Hepatocyte (in vitro differentiated cells): ENCODE measurements around the gene SLC12A4. TPM values are rescaled to one million over a fixed set of nuclear protein-coding genes. Genes with fewer than 3 reads are reported as not detected.

Experiments used
- DNase-seq: peaks from one replicate; pipeline ENCODE4 v3.0.0-alpha.2; 2016; ENCODE audit warnings: low spot score
- H2AFZ ChIP-seq: fragments of 200-600 bp; sonication (generic); 2 replicates; pipeline ENCODE4 v1.6.0; 2016; ENCODE audit warnings: antibody characterized with exemption, mild to moderate bottlenecking
- H3K27ac ChIP-seq: fragments of 200-600 bp; sonication (generic); 2 replicates; pipeline ENCODE4 v1.5.1; 2016; ENCODE audit warnings: mild to moderate bottlenecking
- H3K27me3 ChIP-seq: fragments of 200-600 bp; sonication (generic); 2 replicates; pipeline ENCODE4 v1.6.1; 2016
- H3K36me3 ChIP-seq: fragments of 200-600 bp; sonication (generic); replicated peaks from 2 replicates; pipeline ENCODE4 v1.5.1; 2016; ENCODE audit warnings: low read depth; ENCODE audit not compliant: insufficient read depth
- H3K4me1 ChIP-seq: fragments of 200-600 bp; sonication (generic); 2 replicates; pipeline ENCODE4 v1.5.1; 2016; ENCODE audit warnings: mild to moderate bottlenecking, moderate library complexity; ENCODE audit not compliant: insufficient read depth
- H3K4me2 ChIP-seq: fragments of 200-600 bp; sonication (generic); 2 replicates; pipeline ENCODE4 v1.6.0; 2016
- H3K4me3 ChIP-seq: fragments of 200-600 bp; sonication (generic); 2 replicates; pipeline ENCODE4 v1.5.1; 2016; ENCODE audit warnings: mild to moderate bottlenecking
- H3K79me2 ChIP-seq: fragments of 200-600 bp; sonication (generic); 2 replicates; pipeline ENCODE4 v1.6.0; 2017; ENCODE audit warnings: mild to moderate bottlenecking
- H3K9me2 ChIP-seq: fragments of 200-600 bp; sonication (generic); replicated peaks from 2 replicates; pipeline ENCODE4 v1.6.0; 2017; ENCODE audit warnings: mild to moderate bottlenecking; ENCODE audit not compliant: insufficient read depth
- H3K9me3 ChIP-seq: fragments of 200-600 bp; sonication (generic); 2 replicates; pipeline ENCODE4 v1.5.1; 2016; ENCODE audit warnings: low read depth, mild to moderate bottlenecking
- H4K20me1 ChIP-seq: fragments of 200-600 bp; sonication (generic); 2 replicates; pipeline ENCODE4 v1.6.0; 2016; ENCODE audit warnings: mild to moderate bottlenecking; ENCODE audit not compliant: insufficient read depth, poor library complexity, severe bottlenecking
- CTCF ChIP-seq: fragments of 200-600 bp; sonication (generic); IDR thresholded peaks from 2 replicates; pipeline ENCODE4 v1.5.1; 2016; ENCODE audit warnings: antibody characterized with exemption, mild to moderate bottlenecking; ENCODE audit not compliant: poor library complexity
- EZH2 ChIP-seq: fragments of 200-600 bp; sonication (generic); IDR thresholded peaks from 2 replicates; pipeline ENCODE4 v1.6.1; 2016; ENCODE audit warnings: antibody characterized with exemption, mild to moderate bottlenecking, borderline replicate concordance
- EZH2phosphoT487 ChIP-seq: fragments of 200-600 bp; sonication (generic); IDR thresholded peaks from one replicate; pipeline ENCODE4 v1.6.1; 2018; ENCODE audit warnings: antibody characterized with exemption, mild to moderate bottlenecking, low read depth, moderate library complexity; ENCODE audit not compliant: unreplicated experiment, severe bottlenecking
- WGBS: methylation state at CpG from one replicate; pipeline ENCODE4 v1.1.6; 2016; ENCODE audit warnings: low lambda C conversion rate; ENCODE audit errors: missing lambda C conversion rate; 5-methylcytosine and 5-hydroxymethylcytosine counted together
- polyA plus RNA-seq: library from polyadenylated mRNA; unstranded; fragments of >200 nt; fragmentation: Nextera tagmentation; extraction: Ambion mirVana; gene quantifications from 2 replicates; pipeline ENCODE4 v1.2.1, GENCODE V29; 2016
- total RNA-seq: library from RNA; depleted of rRNA; stranded (reverse); fragments of >200 nt; gene quantifications from 2 replicates; pipeline ENCODE4 v1.2.3, GENCODE V29; 2014

Gene SLC12A4
- total and polyA plus RNA-seq, 2 experiments from 2014 or later = 55.2 to 63.9 TPM

GRCh38 chr16:67964477-67965131, 3.8 kb downstream of the SLC12A4 start:
- Histone ChIP-seq H3K4me1 (peaks cover 24% of the 10 kb centered on the region), H3K9me3 (no peaks in the 10 kb centered on the region), H2AFZ (no peak overlapping the region), H3K36me3 (no peaks in the 10 kb centered on the region), H4K20me1 (peaks cover 40% of the 10 kb centered on the region), H3K79me2 (peaks cover 62% of the 10 kb centered on the region), H3K9me2 (no peaks in the 10 kb centered on the region), H3K27me3 (no peaks in the 10 kb centered on the region), H3K4me3 (no peak overlapping the region), H3K27ac (no peak overlapping the region), H3K4me2 (no peak overlapping the region)
- 94% methylated on average over 6 of the region's 6 CpGs for WGBS
- no peak for DNase-seq
- no peak for TF ChIP-seq CTCF
- TF ChIP-seq EZH2phosphoT487 = no peak
- TF ChIP-seq EZH2 = no peak

DNA sequence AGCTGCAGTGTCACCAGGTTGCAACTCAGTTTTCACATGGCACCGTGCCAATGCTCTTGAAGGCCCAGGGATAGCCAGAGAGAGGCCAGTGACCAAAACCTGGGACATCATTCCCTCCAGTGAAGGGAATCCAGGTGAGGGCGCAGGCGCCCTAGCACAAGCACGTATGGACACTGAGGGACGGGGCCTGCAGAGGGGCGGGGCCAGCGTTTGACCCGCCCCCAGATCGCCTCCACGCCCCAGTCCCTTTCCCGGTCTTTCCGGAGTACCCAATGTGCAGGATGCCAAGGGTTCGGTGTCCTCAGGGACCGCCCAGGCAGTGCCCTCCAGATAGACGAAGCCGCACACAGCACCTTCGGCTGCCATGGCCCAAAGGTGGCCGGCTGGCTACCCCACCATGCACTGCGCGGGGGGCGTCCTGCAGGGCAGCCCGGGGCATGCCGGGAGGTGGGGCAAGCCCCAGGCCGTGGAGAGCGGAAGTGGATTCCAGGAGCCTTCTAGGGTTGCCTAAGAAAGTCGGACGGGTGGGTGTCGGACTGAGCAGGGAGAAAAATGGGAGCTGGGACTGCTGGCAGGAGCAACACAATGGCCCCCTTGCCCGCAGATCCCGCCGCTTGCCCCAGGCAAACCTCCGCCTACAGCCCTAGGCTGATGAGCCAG, 4.6 kb downstream of the SLC12A4 start:
- 91% methylated on average over 29 of the region's 32 CpGs for WGBS
- H2AFZ ChIP-seq = no peak overlapping the region
- DNase-seq = no peak
- H3K4me1 ChIP-seq = peaks cover 18% of the 10 kb centered on the region
- H3K79me2 ChIP-seq = peaks cover 62% of the 10 kb centered on the region
- H3K4me2 ChIP-seq = no peak overlapping the region
- H3K4me3 ChIP-seq = no peak overlapping the region
- no peaks in the 10 kb centered on the region for H3K36me3 ChIP-seq
- TF ChIP-seq CTCF (no peak), EZH2phosphoT487 (no peak), EZH2 (no peak)
- H4K20me1 ChIP-seq = peaks cover 40% of the 10 kb centered on the region
- no peaks in the 10 kb centered on the region for H3K27me3 ChIP-seq
- H3K9me3 ChIP-seq = no peaks in the 10 kb centered on the region
- no peak overlapping the region for H3K27ac ChIP-seq
- no peaks in the 10 kb centered on the region for H3K9me2 ChIP-seq

- 100% methylated on average over 2 of the region's 2 CpGs for WGBS
- no peaks in the 10 kb centered on the region for H3K9me3 ChIP-seq
- H3K4me1 ChIP-seq = peaks cover 17% of the 10 kb centered on the region
- DNase-seq = no peak
- H3K4me2 ChIP-seq = no peak overlapping the region
- no peaks in the 10 kb centered on the region for H3K27me3 ChIP-seq
- no peaks in the 10 kb centered on the region for H3K36me3 ChIP-seq
- peaks cover 40% of the 10 kb centered on the region for H4K20me1 ChIP-seq
- no peaks in the 10 kb centered on the region for H3K9me2 ChIP-seq
- TF ChIP-seq EZH2phosphoT487 = no peak
- no peak for TF ChIP-seq CTCF
- no peak for TF ChIP-seq EZH2
- H3K27ac ChIP-seq = no peak overlapping the region
- H3K79me2 ChIP-seq = peaks cover 61% of the 10 kb centered on the region
- H2AFZ ChIP-seq = no peak overlapping the region
- H3K4me3 ChIP-seq = no peak overlapping the region
Measured at GRCh38 chr16:67963292-67963661, 5.2 kb downstream of the SLC12A4 start.
